A204.1 (cell line): ENCODE results near the gene TACC3.
"Not testable (repeated sequence)": the region's sequence is repeated elsewhere in the genome, so short reads cannot be mapped to it uniquely, and the experiment has no call there.

ENCODE experiments used
- FAIRE-seq: peaks from 2 replicates; lab custom pipeline; 2012; peaks lifted over from hg19 to GRCh38; lab: Jason Lieb, UNC

TACC3 gene

DNA sequence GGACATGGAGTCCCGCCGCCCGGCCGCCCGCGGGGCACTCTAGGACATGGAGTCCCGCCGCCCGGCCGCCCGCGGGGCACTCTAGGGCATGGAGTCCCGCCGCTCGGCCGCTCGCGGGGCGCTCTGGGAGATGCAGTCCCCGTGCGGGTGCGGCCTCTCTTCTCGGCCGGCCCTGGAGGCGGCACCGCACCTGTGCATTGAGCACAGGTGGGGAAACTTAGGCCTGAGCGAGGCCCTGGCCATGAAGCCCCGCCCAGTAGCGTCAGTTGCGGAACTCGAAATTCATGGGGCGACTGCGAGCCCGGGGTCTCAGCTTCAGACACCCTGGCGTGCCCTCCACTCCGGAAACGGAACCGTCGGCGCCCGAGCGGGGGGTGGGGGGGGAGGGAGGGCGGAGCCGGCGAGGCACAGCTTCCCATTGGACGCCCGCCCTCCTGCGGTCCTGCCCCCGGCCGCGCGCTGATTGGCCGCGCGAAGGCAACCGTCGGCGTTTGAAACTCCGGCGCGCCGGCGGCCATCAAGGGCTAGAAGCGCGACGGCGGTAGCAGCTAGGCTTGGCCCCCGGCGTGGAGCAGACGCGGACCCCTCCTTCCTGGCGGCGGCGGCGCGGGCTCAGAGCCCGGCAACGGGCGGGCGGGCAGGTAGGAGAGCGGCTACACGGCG, at the start of gene TACC3, which contains the start of gene TMEM129:
Gene TACC3 (plus strand): TSS at position 519 of the 663 bp plus-strand sequence. CDS start 1,901 bp downstream, outside the sequence.
Gene TMEM129 (minus strand): TSS at position 321 of the 663 bp plus-strand sequence. CDS start 486 bp downstream, outside the sequence.
- FAIRE-seq: no peak

DNA sequence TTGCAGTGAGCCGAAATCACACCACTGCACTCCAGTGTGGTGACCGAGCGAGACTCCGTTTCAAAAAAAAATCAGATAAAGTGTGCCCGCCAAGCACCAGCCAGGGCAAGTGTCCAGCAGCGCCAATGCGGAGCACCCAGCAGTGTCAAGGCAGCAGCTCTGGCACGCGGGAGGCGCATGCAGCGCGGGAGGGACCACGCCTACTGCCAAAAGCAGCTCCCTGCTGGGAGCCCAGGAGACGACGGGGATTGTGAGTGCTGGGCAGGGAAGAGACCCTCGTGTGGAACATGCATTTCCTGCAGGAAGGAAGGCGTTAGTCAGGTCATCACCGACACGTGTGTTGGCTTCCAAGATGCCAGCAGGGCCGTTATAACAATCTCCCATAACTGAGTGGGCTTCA, 47.6 kb upstream of the TACC3 start:
- FAIRE-seq: no peak

DNA sequence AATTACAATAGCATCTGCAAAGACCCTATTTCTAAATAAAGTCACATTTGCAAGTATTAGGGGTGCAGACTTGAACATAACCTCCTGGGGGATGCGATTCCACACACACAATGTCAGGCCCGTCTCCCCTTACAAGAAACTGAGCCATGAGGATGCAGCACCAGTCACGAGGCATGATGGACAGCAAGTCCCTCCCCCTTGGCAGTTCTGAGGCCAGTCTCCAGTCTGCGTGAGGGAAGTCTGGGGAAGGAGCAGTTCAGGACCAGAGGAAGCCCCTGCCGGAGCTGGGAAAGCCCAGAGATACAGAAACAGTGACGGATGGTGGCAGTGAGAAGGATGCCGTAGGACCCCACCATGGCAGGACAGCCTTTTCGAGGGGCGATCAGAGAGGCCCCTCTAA, 46.6 kb upstream of the TACC3 start:
- no peak for FAIRE-seq

DNA sequence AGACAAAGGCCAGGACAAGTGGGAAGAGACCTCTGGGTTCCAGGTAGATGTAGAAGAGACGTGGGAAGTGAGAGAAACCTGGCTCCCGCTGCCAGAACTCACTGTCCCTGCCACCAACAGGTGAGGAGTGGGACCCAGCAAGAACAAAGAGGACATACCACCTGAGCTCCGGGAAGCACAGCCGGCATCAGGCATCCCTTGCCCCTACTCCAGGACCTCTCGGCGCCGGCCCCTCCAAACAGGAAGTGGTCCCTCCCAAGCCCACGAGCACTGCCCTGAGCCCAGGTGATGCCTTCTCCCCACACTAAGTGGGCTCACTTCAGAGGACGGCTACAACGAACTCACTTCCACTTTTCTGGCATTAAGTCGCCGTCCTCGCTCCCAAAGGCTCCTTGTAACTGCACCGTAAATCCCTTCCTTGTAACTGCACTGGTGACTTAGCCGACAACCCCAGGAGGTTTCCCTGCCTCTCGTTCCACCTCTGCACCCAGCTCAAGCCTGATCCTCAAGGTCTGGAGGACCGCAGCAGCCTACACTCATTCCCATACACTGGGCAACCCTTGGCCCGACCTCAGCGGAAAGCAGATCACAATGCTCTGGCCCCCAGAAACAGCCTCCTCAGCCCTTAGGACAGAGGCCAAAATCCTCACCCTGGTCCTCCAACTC, 46.1 kb upstream of the TACC3 start:
- FAIRE-seq: no peak

DNA sequence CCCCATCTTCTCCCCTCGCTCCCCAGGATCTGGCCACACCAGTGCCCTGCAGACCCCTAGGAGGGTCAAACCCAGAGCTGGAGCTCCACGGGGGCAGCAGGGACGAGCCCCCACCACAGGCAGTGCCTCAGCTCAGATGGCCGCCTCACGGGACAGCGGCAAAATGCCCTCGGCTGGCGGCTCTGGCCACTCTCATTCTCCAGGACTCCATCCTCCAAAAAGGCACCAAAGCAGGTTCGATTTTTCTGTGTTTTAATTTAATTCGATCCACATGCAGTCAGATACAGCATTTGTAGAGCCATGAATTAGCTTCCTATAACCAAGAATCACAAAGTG, 45.6 kb upstream of the TACC3 start:
- no peak for FAIRE-seq

DNA sequence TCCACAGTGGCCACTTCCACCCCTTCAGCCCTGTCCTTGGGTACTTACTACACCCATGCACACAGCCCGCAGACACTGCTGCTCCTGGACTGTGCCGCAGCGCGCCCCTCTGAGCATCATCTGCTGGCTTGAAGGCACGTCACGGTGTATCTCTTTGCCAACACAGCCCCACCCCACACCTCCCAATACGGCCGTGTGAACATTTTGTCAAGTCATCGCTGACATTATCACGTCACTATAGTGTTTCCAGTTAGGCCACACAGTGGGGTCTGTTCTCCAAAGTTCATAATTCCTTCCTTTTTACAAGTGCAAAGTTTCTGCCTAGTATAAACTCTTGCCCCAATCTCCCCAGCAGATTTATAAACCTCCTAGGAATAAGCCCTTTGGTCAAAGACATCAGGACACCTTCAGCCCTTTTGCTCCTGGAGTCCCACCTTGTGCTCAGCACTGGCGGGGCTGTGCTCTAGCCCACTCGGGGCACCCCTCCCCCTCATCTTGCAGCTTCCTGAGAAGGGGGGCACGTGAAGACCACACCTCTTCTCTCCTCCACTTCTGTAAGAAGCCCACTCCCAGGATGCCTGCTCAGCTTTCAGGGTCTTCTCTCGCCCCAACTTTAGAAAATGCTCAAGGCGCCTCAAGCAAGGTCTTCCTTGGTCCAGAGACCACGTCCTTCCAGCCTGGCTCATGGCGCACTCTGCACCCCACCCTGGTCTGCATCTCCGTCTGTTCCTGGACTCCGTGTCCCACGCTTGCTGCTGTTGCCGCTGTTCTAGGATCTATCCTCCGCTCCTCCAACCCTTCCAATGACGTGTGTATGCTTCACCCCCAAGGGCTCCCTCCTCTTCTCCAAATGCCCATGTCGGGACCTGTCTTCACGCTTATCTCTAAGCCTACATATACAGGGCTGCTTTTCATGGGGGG, 44.5 kb upstream of the TACC3 start:
- no peak for FAIRE-seq

DNA sequence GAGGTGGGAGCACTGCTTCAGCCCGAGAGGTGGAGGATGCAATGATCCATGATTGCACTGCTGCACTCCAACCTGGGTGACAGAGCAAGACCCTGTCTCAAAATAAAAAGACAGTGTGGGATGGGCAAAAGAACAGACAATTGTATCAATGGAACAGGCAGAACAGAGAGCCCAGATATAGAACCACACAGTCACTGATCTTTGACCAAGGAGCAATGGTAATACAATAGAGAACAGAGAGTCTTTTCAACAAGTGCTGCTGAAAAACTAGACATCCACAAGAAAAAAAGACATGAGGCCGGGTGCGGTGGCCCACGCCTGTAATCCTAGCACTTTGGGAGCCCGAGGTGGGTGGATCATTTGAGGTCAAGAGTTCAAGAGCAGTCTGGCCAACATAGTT, 43.1 kb upstream of the TACC3 start:
- FAIRE-seq: no peak

DNA sequence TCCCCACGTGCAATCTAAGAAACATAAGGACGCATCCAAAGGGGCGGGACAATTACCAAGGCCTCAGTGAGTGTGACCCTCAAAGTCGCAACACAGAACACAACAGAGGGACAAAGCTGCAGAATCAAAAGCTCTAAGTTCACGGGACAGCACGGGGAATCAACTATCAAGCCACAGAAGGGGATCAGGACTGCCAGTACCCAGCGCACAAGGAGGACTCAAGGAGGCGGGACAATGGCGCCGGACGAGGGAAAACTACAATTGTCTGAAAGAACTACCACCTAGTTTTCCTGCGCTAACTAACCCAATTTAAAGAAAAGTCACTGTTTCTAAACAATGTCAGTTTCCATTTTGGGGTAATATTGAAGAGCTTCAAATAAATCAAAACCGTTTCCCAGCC, 38.5 kb upstream of the TACC3 start:
- FAIRE-seq: no peak

DNA sequence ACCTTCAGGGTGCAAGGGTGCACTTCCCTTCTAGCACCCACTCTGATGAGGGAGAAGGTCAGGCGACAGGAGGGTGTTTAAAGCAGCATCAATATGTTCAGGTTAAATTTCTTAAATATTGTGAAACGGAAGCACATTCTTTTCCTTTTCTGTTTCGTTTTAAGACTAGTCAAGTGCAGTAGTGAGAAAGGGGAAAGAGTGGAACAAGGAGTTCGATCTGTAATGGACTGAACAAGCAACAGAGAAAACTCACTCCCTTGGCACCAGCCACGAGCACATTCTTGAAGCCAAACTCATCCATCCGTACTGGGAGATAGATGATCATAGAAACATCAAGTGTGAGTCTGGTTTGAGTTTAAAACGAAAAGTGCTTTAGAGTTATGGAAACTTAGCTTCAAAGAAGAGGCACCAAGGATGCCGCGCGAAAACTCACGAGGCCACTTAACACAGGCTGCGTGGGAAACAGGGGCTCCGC, 38.0 kb upstream of the TACC3 start:
- FAIRE-seq: no peak

DNA sequence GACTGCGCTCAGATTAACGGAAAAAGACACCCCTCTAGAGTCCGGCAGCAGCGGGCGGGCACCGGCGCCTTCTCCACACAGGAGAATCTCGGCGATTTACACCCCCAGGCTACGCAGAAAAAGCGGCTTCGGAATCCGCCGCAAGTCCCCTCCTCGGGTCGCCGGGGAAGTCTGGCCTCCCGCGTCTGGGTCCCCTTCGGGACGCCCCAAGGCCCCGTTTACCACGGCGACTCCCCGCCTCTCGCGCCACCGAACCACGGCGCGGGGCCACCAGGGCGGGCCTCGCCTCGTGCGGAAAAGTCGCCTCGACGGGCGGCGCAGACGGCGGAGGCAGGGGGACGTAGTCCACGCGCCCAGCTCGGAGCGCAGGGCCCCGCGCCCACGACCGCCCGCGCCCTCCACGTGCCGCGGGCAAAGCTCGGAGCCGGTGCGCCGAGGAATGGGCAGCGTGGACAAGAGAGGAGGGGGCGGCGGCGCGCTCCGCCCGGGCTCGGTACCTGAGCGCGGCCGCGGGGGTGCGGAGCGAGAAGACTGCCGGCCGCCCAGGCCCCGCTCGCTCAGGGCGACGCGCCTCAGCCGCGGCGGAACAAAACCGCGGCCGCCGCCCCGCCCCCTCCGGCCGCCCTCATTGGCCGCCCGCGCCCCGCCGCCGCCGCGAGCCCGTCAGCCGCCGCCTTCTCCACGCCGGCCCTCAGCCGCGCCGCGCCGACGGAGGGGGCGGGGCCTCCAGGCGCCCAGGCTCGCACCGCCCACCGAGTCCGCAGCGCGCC, 37.4 kb upstream of the TACC3 start, which contains the start of gene FAM53A:
Gene FAM53A (minus strand): TSS at position 578 of the 770 bp plus-strand sequence. CDS start 15,572 bp downstream, outside the sequence.
- FAIRE-seq: no peak

DNA sequence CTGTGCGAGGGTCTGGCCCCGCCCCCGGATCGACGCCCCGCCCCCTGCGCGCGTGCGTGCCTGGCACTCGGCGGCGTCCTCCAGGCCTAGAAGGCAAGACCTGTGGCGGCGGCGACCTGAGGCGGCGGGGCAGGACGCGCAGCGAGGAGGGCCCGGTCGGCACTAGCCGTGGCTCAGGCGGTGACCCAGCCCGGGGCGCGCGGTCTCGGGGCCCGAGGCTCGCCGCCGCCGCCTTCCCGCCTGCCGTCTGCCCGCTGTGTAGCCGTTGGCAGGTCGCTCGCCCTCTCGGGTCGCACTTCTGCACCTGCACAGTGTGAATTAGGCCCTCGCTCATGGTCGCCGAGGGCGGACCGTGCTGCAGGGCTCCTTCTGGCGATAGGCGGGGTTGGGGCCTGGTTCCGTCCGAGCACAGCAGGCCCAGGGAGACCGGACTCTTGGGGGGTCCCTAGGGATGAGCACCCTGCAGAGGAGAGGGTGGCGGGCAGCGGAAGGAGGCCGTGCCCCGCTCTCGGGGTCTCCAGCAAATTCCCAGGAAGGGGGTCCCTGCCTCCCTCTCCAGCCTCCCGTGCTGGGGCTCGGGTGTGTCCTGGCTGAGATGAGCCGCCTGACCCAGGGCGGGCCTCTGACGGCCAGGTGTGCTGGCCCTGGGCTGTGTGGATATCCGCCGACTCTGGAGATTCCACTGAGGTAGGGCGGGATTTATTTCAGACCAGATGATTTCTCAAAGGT, 36.7 kb upstream of the TACC3 start:
- no peak for FAIRE-seq

DNA sequence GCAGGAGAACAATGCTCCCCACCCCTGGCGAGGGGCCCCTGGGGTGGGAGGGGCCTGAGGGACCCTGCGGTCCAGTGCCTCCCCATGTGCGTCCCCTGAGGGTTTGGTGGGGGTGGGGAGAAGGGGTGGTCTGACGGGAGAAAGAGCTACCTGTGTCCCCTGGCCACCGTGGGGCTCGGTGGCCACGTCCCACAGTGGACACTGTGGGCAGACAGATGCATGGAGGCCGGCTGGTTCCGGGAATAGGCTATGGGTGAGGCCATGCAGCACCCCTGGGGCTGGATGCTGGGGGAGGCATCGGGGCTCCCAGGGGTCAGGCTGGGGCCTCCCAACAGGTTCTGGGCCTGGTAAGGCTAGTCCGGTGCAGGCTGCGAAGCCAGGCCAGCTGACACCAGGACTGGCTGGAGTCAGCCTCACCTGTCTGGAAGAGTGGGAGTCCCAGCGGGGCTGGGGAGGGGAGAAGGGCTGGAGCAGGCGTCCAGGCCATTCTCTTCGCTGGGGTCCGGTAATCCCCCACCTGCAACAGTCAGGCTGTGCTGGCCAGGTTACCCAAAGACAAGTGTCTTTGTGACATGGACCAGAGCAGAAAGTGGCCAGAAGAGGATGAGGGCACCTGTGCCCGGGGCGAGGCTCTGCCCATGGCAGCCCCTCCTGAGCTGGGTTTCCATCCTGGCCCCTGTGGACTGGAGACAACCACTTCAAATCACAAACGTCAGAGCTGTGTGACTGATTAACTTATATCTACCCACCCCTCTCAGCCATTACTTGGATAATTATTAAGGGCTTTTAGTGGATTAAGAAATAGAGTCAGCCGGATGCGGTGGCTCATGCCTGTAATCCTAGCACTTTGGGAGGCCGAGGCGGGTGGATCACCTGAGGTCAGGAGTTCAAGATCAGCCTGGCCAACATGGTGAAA, 35.8 kb upstream of the TACC3 start:
- no peak for FAIRE-seq

DNA sequence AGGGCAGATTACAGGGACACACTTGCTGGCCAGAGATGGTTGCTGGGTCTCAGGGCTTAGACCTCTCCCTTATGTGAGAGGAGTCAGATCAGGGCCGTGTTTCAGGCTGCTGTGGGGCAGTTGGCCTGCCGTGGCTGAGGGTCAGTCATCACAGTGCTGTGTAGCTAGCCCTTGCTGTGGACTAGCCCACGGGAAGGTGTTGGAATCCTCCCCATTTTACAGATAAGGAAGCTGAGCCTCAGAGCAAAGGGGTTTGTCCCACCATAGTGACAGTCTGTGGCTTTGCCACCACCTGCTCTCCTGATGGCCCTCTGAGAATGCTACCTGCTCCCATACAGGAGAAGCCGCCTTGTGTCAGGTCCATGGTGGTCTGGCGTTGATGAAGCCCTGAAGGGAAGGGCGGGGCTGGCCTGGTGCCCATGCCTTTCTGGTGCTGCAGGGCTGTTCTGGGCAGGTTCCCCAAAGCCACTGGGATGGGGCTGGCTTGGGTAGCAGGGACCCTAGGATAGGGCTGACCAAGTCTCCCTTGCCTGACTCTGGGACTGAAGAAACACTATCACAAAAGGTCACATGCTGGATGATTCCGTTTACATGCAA, 34.8 kb upstream of the TACC3 start:
- FAIRE-seq: no peak

DNA sequence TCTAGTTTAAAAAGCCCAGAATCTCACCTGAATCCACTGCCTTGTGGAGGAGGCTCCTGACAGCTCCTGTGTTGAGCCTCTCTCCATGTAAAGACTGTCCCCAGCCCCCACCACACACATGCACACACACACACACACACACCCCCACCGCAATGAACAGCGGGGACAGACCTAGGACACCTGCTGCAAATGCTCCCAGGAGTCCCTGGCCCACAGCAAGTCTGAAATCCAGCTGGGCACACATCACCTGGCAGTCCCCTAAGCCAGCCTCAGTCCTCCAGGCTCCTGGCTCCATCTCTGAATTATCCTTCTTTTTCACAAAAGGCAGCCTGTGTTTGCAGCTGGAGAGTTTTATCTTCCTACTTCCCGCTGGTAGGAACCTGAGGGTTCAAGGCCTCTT, 30.6 kb upstream of the TACC3 start:
- FAIRE-seq: no peak

DNA sequence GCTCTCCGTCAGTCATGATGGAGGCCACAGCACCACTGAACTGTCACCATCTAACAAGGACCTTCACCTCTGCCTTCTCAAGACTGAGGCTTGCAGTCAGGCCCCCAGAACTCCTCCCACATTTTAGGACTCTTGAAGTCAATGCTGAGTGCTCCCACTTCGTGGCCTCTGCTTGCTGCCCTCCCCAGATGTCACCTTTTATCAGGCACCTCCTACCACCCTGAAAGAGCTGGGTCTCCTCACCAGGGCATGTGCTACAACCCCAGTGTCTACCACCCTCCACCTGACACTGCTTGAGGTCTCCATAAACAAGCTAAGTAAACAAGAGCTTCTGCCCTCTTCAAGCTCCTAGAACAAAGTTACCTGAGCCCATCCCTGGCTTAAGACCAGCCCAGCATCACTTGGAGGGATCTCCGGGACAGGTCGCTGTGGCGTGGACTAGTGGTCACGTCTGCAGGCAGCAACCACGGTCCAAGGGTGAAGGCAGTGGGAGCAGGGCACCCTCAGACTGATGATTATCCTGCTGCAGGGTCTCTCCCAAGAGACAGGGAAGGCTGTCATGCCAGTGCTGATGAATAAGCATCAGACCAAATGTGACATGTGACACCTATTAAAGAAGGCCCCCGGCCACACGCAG, 29.5 kb upstream of the TACC3 start:
- no peak for FAIRE-seq

DNA sequence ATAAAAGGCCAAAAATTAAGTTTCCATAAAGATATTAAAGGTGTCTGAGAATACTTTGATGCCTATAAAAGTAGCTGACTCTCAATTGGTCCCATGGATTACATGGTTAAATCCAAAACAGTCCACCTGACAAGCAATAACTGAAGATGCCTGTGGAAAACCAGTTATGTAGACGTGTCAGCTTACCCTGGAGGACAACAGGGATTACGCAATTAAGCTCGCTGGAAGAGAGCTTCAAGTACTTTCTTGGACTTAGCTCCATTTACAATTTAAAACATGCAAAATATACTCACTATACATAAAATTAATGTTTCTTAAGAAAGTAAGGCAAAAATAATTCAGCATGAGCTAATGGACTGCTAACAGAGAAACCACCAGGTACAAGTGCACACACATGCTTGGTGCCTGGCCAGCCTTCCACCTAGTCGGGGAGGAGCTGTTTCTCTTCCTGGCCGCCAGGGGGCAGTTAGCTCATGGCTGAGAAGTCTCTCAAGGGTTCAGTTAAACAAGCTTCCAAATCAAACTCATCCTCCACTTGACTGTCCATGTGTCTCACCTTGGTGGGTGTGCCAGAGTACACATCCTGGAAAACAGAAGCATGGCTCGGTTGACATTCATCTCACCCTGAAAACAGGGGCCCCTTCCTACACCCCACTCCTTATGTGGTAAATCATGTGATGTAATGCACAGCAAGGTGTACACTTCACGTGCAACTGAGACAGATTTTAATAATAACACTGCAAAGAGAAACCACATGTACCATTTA, 28.0 kb upstream of the TACC3 start:
- no peak for FAIRE-seq

DNA sequence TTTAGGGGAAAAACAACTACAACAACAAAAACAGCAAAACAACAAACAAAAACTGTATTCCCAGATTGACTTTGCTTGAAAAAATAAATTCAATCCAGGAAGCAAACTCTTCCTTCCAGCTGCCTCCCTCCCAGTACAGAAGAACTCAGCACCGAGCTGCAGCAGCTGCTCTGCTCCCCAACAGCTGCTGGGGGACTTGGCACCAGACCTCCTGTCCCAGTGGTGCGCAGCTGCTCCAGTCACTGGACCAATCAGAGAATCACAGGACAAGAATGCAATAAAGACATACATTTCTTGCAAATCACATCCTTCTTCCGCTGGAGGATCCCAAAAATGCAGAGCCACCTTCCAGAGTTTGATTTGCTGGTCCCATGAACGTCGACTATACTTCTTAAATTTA, 25.4 kb upstream of the TACC3 start:
- no peak for FAIRE-seq

DNA sequence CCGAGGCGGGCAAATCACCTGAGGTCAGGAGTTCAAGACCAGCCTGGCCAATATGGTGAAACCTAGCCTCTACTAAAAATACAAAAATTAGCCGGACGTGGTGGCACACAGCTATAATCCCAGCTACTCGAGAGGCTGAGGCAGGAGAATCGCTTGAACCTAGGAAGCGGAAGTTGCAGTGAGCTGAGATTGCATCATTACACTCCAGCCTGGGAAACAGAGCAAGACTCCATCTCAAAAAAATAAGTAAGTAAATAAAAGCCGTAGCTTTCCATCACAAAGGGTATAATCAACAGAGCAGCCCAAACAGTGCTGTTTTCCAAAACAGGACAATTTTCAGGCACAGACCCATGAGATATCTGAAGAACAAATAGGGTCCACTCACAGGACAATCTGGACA, 19.6 kb upstream of the TACC3 start:
- not testable (repeated sequence) for FAIRE-seq

DNA sequence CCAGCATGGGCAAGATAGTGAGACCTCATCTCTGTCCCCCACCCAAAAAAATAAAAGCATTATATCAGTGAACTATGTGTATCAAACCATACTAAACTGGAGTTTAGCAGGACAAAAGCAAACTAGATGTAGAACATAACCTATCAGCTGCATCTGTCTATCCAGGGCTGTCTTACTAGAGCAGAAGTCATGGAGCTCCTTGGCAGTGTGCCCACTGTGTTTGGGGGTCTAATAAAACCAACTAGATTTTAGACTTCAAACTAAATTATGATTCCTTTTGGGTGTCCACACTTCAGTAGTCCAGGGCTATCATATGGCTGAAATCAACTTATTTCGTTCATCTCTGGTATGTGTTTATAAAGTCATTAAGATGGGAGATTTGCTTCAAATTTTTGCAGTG, 17.5 kb upstream of the TACC3 start:
- no peak for FAIRE-seq
